GM21381 (cell line): ENCODE measurements around the gene IP6K2.

Experiments used
- ATAC-seq: cut with Tn5 transposase; IDR thresholded peaks from one replicate; pipeline ENCODE4 v1.9.1; 2021; ENCODE audit warnings: mild to moderate bottlenecking, moderate library complexity; ENCODE audit not compliant: unreplicated experiment

The IP6K2 gene

DNA sequence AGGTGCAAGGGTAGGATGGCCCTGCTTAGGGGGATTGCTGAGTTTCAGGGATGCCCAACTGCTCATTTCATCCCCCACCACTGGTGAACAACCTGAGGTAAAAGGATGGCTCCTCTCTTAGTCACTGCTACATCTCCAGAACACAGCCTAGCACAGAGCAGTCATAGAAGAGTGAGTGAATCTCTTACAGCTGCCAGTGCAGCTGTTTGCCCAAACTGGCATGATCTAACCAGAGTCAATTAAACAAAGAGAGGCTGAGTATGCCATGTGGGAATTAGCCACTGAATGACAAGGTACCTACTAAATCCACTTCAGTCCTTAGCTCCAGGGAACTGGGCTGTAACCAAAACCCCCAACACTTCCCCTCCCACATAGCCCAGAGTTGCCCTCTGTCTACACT is 24.5 kb downstream of the IP6K2 start:
- no peak for ATAC-seq

DNA sequence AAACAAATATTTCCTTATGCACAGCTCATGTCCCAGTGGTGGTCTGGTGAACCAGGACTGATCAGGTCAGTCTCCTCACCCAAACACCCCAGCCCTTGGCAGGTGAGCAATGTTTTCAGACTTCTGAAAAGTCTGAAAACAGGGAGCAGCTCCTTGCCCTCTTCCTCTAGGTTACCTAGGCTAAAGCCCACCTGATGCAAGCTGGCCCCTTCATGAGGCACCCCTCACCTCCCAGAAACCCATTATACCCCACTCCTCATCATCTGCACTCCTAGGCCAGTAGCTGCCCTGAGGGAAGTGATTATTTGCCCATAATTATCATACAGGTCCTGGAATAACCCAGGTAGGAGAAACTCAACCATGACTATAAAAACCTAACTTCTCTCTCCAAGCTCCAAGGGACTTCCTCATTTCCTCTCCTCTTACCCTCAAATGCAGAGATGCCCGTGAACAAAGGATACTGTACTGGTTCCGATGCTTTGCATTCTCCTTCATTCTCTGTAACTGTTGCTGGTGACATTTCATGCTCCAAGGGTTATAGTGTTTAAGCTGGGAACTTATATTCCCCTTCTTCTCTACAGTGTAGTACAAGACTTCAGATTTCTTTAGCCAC is 26.1 kb downstream of the IP6K2 start:
- no peak for ATAC-seq

- no peak for ATAC-seq
Measured at GRCh38 chr3:48689384-48689783, 27.6 kb downstream of the IP6K2 start.

DNA sequence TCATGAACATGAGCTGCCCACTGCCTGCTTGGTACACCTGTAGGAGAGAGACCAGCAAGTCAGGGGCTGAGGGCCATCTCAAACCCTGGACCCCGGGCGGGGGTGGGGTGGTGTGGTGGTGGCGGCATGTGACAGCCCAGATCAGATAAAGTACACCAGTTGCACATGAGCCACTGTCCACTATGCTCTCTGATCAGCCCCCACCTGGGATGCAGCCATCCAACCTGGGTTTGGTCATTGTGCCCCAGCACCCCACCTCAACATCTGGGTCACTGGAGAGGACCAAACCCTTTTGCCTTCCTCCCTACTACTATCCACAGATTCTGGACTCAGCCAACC is 28.3 kb downstream of the IP6K2 start:
- no peak for ATAC-seq

- no peak for ATAC-seq
Measured at GRCh38 chr3:48688032-48688736, 28.8 kb downstream of the IP6K2 start.

DNA sequence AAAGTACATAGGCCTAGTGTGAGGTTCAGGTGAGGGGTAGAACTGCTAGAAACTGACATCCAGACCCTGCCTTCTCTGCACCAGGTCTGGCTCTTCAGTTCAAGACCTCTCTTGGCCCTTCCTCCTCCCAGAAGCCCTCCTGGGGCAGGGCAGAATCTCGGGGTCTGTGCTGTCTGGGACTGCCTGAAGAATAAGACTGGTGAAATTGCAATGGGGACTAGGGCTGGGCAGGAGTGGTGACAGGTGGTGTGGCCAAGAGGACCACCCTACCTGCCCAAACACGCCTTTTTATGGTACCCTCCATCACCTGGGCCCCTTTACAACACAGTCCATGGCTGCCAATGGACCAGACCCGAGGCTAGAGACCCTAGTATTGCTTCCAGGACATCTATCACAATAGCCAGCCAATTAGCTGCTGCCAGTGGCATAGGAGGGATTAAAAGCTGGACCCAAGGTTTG is 29.8 kb downstream of the IP6K2 start:
- ATAC-seq: no peak

DNA sequence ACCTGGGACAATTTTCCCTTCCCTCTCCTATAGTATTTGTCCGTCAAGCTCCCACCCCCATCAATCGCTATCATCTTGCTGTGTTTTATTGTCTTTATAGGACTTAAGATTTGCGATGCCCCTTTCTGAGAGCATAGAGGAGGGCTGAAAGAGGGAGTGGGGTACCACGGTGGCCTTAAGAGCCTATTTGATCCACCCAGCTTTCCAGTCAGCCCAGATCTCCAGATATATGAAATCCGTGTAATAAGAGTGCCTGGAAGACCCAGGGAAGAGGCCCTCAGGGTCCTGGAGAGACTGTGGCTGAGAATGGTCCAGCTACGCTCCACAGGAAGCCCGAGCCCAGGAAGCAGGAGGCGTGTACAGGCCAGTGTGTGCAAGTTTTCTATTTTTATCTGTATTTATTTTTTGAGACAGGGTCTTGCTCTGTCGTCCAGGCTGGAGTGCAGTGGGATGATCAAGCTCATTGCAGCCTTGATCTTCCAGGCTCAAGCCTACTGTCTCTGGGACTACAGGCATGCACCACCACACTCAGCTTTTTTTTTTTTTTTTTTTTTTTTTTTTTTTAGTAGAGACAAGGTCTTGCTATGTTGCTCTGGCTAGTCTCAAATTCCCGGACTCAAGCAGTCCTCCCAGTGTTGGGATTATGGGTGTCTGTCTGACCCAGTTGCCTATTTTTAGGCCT is 30.3 kb downstream of the IP6K2 start:
- ATAC-seq: no peak

DNA sequence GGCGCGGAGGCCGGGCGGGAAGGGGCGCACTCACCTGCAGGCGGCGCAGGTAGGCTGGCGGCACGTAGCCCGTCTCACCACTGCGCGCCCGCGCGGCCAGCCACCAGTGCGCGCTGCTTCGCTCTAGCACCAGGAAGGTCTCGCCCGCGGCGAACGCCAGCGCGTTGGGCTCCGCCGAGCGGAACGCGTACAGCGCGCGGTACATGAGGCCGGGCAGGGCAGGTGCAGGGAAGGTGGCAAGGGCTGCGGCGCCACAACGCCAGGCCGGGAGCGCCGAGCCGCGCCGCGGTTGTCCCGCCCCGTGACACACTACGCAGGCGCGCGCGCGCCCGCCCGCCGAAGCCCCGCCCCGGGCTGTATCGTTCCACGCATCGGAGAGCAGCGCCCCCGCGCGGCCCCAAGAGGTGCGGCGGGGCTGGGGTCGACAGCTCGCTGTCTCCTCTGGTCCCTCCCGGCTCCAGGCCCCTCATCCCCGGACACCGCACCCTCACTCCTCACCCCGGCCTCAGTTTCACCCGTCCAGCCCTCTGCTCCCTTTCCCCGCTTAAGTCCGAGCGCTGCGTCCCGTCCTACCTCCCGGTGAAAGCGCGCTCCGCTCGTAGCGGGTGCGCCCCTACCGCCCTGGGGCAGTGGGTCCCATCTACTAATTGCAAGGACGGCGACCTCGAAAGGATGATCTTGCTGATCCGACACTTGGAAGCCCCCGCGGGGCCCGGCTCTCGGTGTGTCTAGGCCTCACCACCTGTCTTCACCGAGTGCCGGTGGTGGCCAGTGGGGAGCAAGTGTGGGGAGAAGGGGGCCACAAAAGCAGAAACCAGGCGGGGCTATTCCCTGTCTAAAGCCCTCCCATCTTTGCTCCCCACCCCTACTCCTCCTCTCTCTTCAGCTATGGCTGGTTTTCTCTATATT is 31.2 kb downstream of the IP6K2 start, which contains the start of gene NCKIPSD:
NCKIPSD (minus strand) TSS at position 313 of the 909 bp plus-strand sequence; CDS start at position 205, 108 bp downstream.
- peak; percentile 75 for ATAC-seq

GRCh38 chr3:48685293-48685602 is 31.8 kb downstream of the IP6K2 start:
- peak; percentile 6 for ATAC-seq

GRCh38 chr3:48684480-48685143 is 32.4 kb downstream of the IP6K2 start:
- ATAC-seq: no peak

DNA sequence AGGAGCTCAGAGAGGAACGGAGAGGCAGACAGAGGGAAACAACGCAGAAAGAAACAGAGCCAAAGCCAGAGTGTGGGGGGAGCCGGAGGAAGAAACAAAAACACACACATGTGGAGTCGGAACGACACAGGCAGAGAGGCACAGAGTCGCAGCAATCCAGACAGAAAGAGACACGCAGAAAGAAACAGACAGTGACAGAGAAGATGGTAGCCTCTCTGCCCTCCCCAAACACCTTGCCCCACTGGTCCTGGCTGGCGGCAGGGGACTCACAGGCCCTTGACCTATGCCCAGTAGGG is 33.0 kb downstream of the IP6K2 start:
- no peak for ATAC-seq

DNA sequence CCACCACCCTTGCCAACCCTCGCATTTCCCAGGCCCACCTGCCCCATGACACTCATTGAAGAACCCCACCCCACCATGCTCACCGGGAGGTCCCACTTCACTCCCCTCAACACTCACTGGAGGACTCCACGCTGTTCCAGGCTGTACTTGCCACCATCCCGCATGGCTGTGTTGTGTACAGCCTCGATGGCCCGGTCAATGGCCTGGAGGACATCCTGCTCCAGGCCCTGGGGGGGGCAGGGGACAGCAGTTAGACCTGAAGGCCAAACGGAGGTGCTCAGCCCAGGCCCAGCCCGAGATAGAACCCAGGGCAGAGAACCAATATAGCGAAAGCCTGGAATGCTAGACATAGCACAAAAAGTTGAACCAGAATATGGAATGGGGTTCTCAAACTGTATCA is 34.2 kb downstream of the IP6K2 start:
- no peak for ATAC-seq

DNA sequence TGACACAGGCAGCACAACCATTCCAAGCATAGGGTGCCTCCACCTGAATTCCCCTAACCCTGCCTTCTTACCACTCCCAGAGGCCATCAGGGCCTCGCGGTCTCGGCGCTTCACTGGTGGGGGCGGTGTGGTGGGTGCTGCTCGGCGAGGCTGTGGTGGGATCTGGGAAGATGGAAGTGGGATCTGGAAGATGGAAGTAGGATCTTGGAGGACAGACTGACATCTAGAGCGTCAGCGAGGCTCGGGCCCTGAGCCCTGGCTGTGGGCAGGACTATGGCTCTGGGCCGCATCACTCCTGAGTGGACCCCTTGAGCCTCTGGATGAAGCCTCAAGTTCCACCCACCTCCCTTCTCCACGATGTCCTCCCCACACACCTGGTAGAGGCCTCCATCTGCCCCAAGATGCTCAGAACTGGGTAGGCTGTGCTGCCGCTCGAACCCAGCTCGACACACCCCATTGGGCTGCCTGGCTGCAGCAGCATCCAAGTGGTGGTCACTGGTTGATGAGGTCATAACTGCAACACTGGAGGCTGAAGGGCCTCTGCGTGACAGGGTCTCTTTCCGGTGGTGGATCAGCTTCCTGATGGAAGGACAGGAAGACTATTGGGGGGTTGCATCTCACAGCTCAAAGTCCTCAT is 34.9 kb downstream of the IP6K2 start:
- no peak for ATAC-seq

DNA sequence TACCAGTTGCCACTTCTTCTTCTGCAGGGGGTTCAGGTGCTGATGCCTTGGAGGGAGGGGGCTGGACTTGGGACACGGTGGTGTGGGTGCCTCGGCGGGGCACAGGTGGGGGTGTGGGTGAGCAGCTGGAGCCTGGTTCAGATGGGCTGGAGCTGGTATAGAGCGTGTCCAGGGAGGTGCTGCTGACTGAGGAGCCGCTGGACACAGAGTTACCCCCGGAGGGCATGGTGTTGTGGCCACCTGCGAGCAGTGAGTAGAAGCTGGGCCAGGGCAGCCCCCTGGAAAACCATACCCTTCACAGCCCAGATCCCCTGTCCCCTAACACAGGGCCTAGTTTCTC is 35.5 kb downstream of the IP6K2 start:
- no peak for ATAC-seq

DNA sequence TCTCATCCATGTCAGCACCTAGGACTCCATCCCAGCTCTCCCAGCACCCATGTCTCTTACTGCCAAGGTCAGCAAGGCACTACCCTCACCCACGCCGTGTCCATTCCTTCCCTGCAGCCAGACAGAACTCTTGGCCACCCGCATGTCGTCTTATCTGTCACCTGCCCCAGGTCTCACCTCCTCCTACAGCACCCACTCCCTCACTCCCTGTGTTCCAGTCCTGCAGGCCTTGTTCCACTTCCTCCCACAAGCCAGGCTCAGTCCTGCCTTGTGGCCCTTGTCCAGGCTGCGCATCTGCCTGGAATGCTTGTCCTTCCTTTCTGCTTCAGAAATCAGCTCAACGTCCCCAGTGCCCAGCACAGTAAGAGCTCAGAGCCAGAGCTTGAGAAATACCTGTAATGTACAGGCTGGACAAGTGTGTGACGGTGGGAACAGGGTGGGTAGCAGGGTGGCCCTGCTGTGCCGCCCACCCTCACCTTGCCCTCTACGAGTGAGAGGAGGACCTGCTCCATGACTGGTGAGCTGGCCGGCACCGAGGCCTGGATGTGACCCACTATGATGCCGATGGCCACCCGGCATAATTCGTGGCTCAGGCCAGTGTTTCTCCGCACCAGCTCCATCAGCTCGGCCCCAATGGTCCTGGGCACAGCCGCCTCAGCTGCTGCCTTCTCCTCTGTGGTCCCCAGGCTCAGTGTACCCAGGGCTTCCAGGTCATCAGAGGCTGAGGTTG is 36.0 kb downstream of the IP6K2 start:
- no peak for ATAC-seq

DNA sequence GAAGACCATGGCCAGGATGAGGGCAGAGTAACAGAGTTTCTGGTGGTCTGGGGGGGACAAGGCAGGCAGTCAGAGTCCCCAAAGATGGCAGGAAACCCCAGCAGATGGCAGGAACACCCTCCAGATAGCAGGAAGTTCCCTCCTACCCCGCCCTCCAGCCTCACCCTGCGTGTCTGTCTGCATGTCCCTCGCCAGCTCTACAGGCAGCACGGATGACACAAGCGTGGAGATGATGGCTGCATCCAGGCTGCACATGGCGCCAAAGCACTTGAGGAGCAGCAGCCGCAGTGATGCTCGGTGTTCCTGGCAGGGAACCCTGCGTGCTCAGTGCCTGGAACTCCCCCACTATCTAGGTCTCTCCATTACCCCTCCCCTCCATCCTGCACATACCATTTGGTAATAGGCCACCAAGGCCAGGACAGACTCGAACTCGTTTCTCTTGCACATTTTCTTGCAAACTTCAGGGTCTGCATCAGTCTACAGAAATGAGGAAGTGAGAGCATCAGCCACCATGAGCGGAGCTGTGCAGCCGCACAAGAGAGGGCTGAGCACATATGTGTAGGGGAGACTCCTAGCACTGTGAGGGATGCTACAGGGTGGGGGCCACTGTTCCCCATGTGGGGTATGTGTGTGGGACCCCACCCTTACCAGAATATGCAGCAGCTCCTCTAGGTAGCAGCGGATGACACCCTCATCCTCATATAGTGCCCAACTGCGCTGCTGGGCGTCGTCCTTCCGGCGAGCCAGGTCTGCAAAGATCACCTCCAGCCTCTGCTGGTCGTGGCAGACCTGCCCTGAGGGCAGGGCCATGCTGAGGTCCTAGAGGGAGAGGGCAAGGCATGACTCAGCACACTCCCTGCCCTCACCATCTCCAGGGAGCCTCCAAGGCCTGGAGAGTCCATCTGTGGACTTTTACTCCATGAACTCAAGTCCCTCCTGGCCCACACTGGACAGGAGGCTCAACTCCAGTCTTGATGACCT is 37.3 kb downstream of the IP6K2 start:
- no peak for ATAC-seq

GRCh38 chr3:48678566-48679380 is 38.2 kb downstream of the IP6K2 start:
- no peak for ATAC-seq

- no peak for ATAC-seq
Measured at GRCh38 chr3:48678056-48678455, 39.0 kb downstream of the IP6K2 start.
